Measurements from ENCODE around the gene APOBEC3H.

Gene APOBEC3H

GRCh38 chr22:39110631-39111561 is 13.9 kb downstream of the APOBEC3H start:
- no peak for DNase-seq
- no peak for TF ChIP-seq POLR2A (IDR thresholded peaks at IDR 0.05; ENCODE audit: low read length)
- TF ChIP-seq GATA1 (IDR thresholded peaks at IDR 0.05; ENCODE audit: low read depth, low read length): no peak

DNA sequence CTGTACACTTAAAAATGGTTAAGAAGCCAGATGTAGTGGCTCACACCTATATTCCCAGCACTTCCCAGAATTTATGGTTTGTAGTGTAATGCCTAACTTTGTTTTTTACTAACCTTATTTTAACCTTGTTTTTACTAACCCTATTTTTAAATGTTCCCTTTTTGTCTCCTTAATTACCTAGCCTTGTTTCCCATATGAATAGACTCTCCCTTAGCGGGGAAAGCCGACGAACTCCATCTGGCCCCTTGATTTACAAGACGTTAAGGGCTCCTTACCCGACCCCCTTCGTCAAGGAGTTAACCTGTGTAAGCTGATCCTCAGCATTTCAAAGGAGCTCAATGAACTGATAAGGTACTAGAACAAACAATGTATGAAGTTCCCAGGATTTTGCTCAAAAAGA is 17.1 kb downstream of the APOBEC3H start:
- DNase-seq: no peak
- no peak for TF ChIP-seq GATA1 (IDR thresholded peaks at IDR 0.05; ENCODE audit: low read depth, low read length)
- no peak for TF ChIP-seq POLR2A (IDR thresholded peaks at IDR 0.05; ENCODE audit: low read length)

GRCh38 chr22:39115570-39115969 is 18.5 kb downstream of the APOBEC3H start:
- TF ChIP-seq POLR2A (IDR thresholded peaks at IDR 0.05; ENCODE audit: low read length): no peak
- no peak for TF ChIP-seq GATA1 (IDR thresholded peaks at IDR 0.05; ENCODE audit: low read depth, low read length)

DNA sequence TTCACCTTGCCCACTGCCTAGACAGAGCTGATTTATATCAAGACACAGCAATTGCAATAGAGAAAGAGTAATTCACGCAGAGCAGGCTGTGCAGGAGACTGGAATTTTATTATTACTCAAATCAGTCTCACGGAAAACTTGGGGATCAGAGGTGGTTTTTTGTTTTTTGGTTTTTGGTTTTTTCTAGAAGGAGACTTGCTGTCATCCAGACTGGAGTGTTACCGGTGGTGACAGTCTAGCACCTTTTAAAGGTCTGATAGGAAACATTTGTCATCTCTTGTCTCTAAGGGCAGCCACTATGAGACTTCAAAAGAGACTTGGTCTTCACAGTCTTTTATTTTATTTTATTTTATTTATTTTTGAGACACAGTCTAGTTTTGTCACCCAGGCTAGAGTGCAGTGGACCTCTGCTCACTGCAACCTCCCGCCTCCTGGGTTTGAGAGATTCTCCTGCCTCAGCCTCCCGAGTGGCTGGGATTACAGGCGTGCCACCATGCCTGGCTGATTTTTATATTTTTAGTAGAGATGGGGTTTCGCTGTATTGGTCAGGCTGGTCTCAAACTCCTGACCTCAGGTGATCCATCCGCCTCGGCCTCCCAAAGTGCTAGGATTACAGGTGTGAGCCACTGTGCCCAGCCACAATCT is 19.1 kb downstream of the APOBEC3H start:
- no peak for DNase-seq
- TF ChIP-seq POLR2A (IDR thresholded peaks at IDR 0.05; ENCODE audit: low read length): no peak
- no peak for TF ChIP-seq GATA1 (IDR thresholded peaks at IDR 0.05; ENCODE audit: low read depth, low read length)

More at GRCh38 chr22:39115570-39115969, 18.5 kb downstream of the APOBEC3H start:
- DNase-seq: no peak

GRCh38 chr22:39117585-39118191 is 20.6 kb downstream of the APOBEC3H start:
- peak; percentile 78 to 85 for DNase-seq
- TF ChIP-seq POLR2A (IDR thresholded peaks at IDR 0.05; ENCODE audit: low read length) (no peak), GATA1 (IDR thresholded peaks at IDR 0.05; ENCODE audit: low read depth, low read length) (no peak)

DNA sequence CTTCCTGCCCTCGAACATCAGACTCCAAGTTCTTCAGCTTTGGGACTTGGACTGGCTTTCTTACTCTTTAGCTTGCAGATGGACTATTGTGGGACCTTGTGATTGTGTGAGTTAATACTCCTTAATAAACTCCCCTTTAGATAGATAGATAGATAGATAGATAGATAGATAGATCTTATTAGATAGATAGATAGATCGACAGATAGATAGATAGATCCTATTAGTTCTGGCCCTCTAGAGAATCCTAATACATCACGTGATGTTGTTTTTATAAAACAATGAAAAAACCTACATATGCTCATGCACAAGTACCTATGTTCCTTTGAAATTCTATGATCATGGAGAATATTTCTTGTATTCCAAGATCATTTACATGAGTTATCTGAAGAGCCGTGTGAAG is 23.9 kb downstream of the APOBEC3H start:
- TF ChIP-seq POLR2A (IDR thresholded peaks at IDR 0.05; ENCODE audit: low read length) (no peak), GATA1 (IDR thresholded peaks at IDR 0.05; ENCODE audit: low read depth, low read length) (no peak)
- no peak for DNase-seq

- DNase-seq: no peak
- TF ChIP-seq POLR2A (IDR thresholded peaks at IDR 0.05; ENCODE audit: low read length) (no peak), GATA1 (IDR thresholded peaks at IDR 0.05; ENCODE audit: low read depth, low read length) (no peak)
Measured at GRCh38 chr22:39122772-39123470, 25.9 kb downstream of the APOBEC3H start.

DNA sequence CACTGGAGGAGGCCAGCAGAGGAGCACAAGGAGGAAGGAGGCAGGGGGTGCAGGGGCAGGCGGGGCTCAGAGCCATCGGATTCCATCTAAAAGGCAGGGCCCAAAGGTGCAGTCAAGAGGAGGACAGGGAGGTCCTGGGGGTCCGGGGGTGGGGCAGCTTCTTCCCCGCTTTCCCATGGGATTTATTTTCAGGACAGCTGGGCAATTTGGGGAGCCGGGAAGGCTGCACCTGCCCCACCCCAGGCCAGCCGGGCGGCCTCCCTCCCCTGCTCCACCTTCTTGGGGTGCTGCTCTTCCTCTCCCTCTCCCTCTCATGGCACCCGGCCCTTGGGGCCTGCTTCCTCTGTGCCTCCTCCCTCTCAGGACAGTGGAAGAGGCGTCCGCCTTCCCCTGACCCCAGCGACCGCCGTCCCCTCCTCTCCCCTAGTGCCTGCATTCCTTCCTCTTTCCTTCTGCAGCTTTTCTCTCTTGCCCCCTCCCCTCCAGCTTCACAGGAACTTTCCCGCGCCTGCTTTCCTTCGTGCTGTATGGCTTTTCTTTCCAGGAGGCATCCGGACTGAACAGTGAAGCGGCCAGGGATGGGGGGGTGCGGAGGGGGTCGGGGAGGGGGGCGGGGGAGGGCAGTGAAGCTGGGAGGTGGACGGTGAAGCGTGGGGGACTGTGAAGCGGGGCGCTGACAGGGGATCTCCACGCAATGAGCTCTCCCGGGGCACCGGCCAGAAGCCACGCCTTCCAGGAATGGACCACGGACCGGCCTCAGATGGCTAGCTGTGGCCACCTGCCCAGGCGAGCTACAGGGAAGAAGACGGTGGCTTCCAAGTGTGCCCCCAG is 26.9 kb downstream of the APOBEC3H start:
- TF ChIP-seq POLR2A (IDR thresholded peaks at IDR 0.05; ENCODE audit: low read length) (no peak), GATA1 (IDR thresholded peaks at IDR 0.05; ENCODE audit: low read depth, low read length) (no peak)
- DNase-seq: no peak

- no peak for DNase-seq
- no peak for TF ChIP-seq GATA1 (IDR thresholded peaks at IDR 0.05; ENCODE audit: low read depth, low read length)
- no peak for TF ChIP-seq POLR2A (IDR thresholded peaks at IDR 0.05; ENCODE audit: low read length)
Measured at GRCh38 chr22:39125622-39126021, 28.6 kb downstream of the APOBEC3H start.

DNA sequence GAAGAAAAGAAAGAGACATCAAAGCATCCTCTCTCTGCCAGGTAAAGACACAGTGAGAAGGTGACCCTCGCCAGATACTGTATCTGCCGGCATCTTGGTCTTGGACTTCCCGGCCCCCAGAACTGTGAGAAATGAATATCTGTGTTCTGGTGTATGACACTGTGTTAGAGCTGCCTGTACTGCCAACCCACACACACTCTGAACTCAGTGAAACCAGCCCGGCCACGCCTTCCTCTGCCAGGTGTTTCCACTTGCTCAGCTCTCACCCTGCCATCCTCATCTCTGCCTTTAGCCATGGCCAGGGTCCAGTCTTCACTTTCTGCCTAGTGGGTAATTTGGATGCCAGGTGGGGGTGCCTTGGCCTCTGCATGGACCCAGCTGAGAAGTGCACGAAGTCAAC is 31.5 kb downstream of the APOBEC3H start:
- DNase-seq: no peak
- TF ChIP-seq POLR2A (IDR thresholded peaks at IDR 0.05; ENCODE audit: low read length) (no peak), GATA1 (IDR thresholded peaks at IDR 0.05; ENCODE audit: low read depth, low read length) (no peak)

- no peak for TF ChIP-seq POLR2A (IDR thresholded peaks at IDR 0.05; ENCODE audit: low read length)
- TF ChIP-seq GATA1 (IDR thresholded peaks at IDR 0.05; ENCODE audit: low read depth, low read length): no peak
- DNase-seq: no peak
Measured at GRCh38 chr22:39129081-39129480, 32.0 kb downstream of the APOBEC3H start.

DNA sequence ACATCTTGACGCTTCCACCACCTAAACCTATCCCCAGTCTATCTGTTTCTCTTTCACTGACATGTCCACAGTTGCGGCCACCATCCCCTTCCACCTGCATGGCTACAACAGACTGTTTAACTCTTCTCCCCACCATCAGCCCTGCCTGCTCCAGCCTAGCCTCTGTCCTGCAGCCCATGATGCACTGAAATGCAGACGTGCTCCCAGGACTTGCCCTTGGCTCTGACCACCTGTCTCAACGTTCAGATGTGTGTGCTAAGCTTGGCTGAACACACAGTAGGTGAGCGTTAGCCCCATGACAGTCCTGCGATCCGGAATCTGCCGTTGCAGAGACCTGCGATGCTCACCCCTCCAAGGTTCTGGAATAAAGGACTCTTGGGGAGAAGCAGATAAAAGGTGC is 32.7 kb downstream of the APOBEC3H start:
- no peak for TF ChIP-seq GATA1 (IDR thresholded peaks at IDR 0.05; ENCODE audit: low read depth, low read length)
- DNase-seq: no peak

DNA sequence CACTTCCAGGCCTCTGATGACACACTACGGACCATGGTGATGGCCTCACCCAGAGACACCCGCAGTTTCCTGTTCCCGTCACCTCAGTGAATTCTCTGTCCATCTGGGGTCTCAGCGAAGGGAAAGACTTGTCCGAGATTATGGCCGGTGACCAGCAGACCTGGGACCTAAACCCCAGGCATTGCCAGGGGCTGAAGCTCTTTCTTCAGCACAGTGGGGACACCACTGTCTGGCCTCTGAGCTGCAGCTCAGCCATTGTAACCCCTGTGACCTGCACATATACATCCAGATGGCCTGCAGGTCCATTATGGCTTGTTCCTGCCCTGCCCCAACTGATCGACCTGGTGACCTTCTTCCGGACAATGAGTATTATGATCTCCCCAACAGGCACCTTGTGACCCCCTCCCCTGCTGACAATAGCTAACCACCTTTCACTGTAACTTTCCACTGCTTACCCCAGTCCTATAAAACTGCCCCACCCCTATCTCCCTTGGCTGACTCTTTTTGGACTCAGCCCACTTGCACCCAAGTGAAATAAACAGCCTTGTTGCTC is 33.2 kb downstream of the APOBEC3H start:
- no peak for DNase-seq
- TF ChIP-seq POLR2A (IDR thresholded peaks at IDR 0.05; ENCODE audit: low read length): no peak
- no peak for TF ChIP-seq GATA1 (IDR thresholded peaks at IDR 0.05; ENCODE audit: low read depth, low read length)
